Right renal pelvis (tissue), 4 donors: ENCODE measurements around the gene ABLIM2. TPM values are rescaled to one million over a fixed set of nuclear protein-coding genes. Genes with fewer than 3 reads are reported as not detected.

ENCODE experiments used
- DNase-seq, 4 donors: peaks; one replicate each; pipeline ENCODE4 v3.0.0-alpha.2; 2013; ENCODE audit warnings: low read depth in 4 of 4, low spot score in 3 of 4, missing footprints in 1 of 4
- polyA plus RNA-seq, 4 donors: library from polyadenylated mRNA; unstranded; fragments of 120-200 nt; gene quantifications; one replicate each; pipeline ENCODE4 v1.2.1, GENCODE V29; 2013; ENCODE audit not compliant: insufficient read length in 4 of 4

Gene ABLIM2
- polyA plus RNA-seq, 4 donors: 6.4 to 7.6 (median 7.5) TPM

GRCh38 chr4:7995135-7995534, 163.5 kb downstream of the ABLIM2 start:
- no peak for DNase-seq

- no peak for DNase-seq
These were observed 164.9 kb downstream of the ABLIM2 start for GRCh38 chr4:7993671-7994070.

GRCh38 chr4:7992846-7993245, 165.8 kb downstream of the ABLIM2 start:
- DNase-seq: no peak

GRCh38 chr4:7990807-7991459, 167.7 kb downstream of the ABLIM2 start:
- no peak for DNase-seq

GRCh38 chr4:7989654-7990053, 169.0 kb downstream of the ABLIM2 start:
- no peak for DNase-seq

- DNase-seq: no peak
These were observed 170.2 kb downstream of the ABLIM2 start for GRCh38 chr4:7988437-7988836.

- peak in 2 of 4 donors; percentile 58 to 70 for DNase-seq
These were observed 171.2 kb downstream of the ABLIM2 start for GRCh38 chr4:7987148-7987989.

- DNase-seq: peak in 1 of 4 donors; percentile 47
These were observed 172.6 kb downstream of the ABLIM2 start for GRCh38 chr4:7985891-7986441.

GRCh38 chr4:7985072-7985471, 173.5 kb downstream of the ABLIM2 start:
- no peak for DNase-seq

GRCh38 chr4:7984286-7984925, 174.2 kb downstream of the ABLIM2 start:
- DNase-seq: no peak

- DNase-seq: no peak
These were observed 175.3 kb downstream of the ABLIM2 start for GRCh38 chr4:7983296-7983695.

- no peak for DNase-seq
These were observed 176.7 kb downstream of the ABLIM2 start for GRCh38 chr4:7981738-7982394.

GRCh38 chr4:7980036-7980435, 178.6 kb downstream of the ABLIM2 start:
- DNase-seq: no peak

GRCh38 chr4:7979652-7979968, 179.0 kb downstream of the ABLIM2 start:
- DNase-seq: no peak

GRCh38 chr4:7978907-7979651, 179.5 kb downstream of the ABLIM2 start:
- no peak for DNase-seq

- DNase-seq: no peak
These were observed 180.1 kb downstream of the ABLIM2 start for GRCh38 chr4:7978489-7978888.

GRCh38 chr4:7976634-7977033, 182.0 kb downstream of the ABLIM2 start:
- DNase-seq: no peak

GRCh38 chr4:7976025-7976424, 182.6 kb downstream of the ABLIM2 start:
- no peak for DNase-seq

GRCh38 chr4:7974425-7974824, 184.2 kb downstream of the ABLIM2 start:
- no peak for DNase-seq

- DNase-seq: no peak
These were observed 185.1 kb downstream of the ABLIM2 start for GRCh38 chr4:7973545-7973981.
